ENCODE measurements around the gene NUMBL. TPM values are rescaled to one million over a fixed set of nuclear protein-coding genes. Genes with fewer than 3 reads are reported as not detected.

Gene NUMBL
- total RNA-seq (2014; rRNA removed): 14.5 and 21.4 TPM in 2 replicates
- Bru-seq, nascent RNA: percentile 54 among the genes with signal in this experiment
- percentile 64 among the genes with signal in this experiment for BruChase-seq, experiment 1, labeled RNA remaining after a 6-hour chase
- percentile 58 among the genes with signal in this experiment for BruChase-seq, experiment 2, labeled RNA remaining after a 2-hour chase
- long read RNA-seq, partial matches to known transcripts: 0 of 6 reads
- long read RNA-seq, other reads (novel, unspliced or antisense): 5 of 6 reads

DNA sequence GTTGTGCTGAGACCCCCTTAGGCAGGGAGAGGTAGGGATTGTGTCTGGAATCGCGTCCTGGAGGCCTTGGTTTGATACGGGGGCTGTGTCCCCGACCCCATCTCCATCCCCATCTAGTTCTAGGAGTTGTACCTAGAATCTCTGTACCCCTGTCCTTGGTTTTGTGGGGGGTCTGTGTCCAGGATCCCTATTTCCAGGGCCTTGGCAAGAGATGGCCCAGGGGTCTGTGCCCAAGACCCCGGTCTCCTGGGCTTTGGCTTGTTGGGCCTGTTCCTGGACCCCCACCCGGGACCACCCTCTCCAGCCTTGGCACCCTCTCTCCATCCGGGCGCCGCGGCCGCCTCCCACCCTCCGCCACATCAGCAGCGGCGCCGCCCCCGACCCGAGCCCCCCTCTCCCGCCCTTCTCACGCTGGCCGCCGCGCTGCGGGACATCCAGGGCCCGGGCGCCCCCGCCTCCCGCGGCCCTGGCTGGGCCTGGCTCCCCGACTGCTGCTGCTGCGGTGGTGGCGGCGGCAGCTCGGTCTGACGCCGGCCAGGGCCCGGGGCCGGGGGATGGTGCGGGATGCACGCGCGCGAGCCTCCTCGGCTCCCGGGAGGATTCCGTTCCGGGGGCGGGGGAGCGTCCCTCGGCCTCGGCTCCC, at the start of gene NUMBL:
Gene NUMBL, minus strand, starts transcription at position 602 of the 643 bp plus-strand sequence. Its CDS starts 168 bp downstream, at position 434.
- POLR2A ChIA-PET (ENCODE audit: unreplicated experiment): no interaction called here

DNA sequence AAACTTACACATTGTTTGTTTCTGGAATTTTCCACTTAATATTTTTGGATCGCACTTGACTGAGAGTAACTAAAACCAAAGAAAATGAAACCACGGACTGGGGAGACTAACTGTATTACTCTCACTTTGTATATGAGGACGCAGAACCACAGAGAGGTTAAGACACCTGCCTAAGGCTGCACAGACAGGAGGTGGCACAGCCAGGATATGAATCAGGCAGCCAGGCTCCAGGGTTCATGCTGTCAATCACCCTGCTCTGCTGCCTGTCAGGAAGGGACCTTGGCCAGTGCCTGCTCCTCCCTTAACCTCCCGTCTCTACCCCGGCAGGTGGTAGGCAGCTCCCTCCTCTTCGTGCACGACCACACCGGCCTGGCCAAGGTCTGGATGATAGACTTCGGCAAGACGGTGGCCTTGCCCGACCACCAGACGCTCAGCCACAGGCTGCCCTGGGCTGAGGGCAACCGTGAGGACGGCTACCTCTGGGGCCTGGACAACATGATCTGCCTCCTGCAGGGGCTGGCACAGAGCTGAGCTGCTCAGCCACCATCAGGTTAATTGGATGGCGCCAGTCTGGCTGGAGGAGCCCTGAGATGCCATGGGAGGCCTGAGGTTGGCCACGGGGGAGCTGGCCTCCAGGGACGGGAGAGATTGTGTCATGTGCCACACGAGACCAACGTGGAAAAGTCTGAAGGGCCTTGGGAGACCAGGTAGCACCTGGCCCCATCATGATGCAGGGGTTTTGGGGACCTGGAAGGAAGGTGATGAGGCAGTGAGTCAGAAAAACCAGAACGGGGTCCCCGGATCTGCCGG, 48.8 kb upstream of the NUMBL start:
- BruUV-seq (replicated peaks): no TSS peak
- no peaks in the 10 kb centered on the region for H3F3A ChIP-seq (ENCODE audit: low read length, unreplicated experiment)
- H3K4me1 ChIP-seq (ENCODE audit: insufficient read depth, low read length): no peaks in the 10 kb centered on the region
- no peak for DNase-seq
- TF ChIP-seq CTCF (conservative IDR thresholded peaks at IDR 0.05; ENCODE audit: low read depth, low read length) (no peak), EZH2phosphoT487 (IDR thresholded peaks at IDR 0.05; ENCODE audit: borderline replicate concordance, low read length) (no peak), EZH2 (IDR thresholded peaks at IDR 0.05; ENCODE audit: low read length, unreplicated experiment) (no peak)
- H3K4me2 ChIP-seq (ENCODE audit: low read length): no peak overlapping the region
- H3K27me3 ChIP-seq (ENCODE audit: low read length): no peaks in the 10 kb centered on the region
- no peak overlapping the region for H3K9ac ChIP-seq (ENCODE audit: low read length)
- intact Hi-C loops (cut with micrococcal nuclease): no loop called here
- no peaks in the 10 kb centered on the region for H4K20me1 ChIP-seq (ENCODE audit: low read length)
- ATAC-seq: no peak
- POLR2A ChIA-PET (ENCODE audit: unreplicated experiment): no interaction called here
- no peak overlapping the region for H3K27ac ChIP-seq (ENCODE audit: low read length)
- no peaks in the 10 kb centered on the region for H3K79me2 ChIP-seq (ENCODE audit: low read length)
- no peak overlapping the region for H3K4me3 ChIP-seq (ENCODE audit: low read length)
- H3K9me2 ChIP-seq (replicated peaks; ENCODE audit: low read length): no peaks in the 10 kb centered on the region
- H3K9me3 ChIP-seq (ENCODE audit: low read length): no peaks in the 10 kb centered on the region
- no peak overlapping the region for H2AFZ ChIP-seq (ENCODE audit: low read length)
- peaks cover 11% of the 10 kb centered on the region for H3K36me3 ChIP-seq (ENCODE audit: low read depth, low read length)
- CTCF ChIA-PET: no interaction called here

More for the DNA sequence above, at the start of gene NUMBL:
- Histone ChIP-seq H3K27me3 (ENCODE audit: low read length) (no peaks in the 10 kb centered on the region), H4K20me1 (ENCODE audit: low read length) (no peaks in the 10 kb centered on the region), H3K79me2 (ENCODE audit: low read length) (peaks cover 25% of the 10 kb centered on the region), H3K4me1 (ENCODE audit: insufficient read depth, low read length) (peaks cover 24% of the 10 kb centered on the region), H3K36me3 (ENCODE audit: low read depth, low read length) (no peaks in the 10 kb centered on the region), H3K4me3 (ENCODE audit: low read length) (peak within 1 kb of the TSS; percentile 81), H3K9me3 (ENCODE audit: low read length) (no peaks in the 10 kb centered on the region), H3K9me2 (replicated peaks; ENCODE audit: low read length) (no peaks in the 10 kb centered on the region), H3K4me2 (ENCODE audit: low read length) (peak within 1 kb of the TSS; percentile 98), H3F3A (ENCODE audit: low read length, unreplicated experiment) (no peaks in the 10 kb centered on the region), H3K9ac (ENCODE audit: low read length) (peak within 1 kb of the TSS; percentile 92), H2AFZ (ENCODE audit: low read length) (peak within 1 kb of the TSS; percentile 83), H3K27ac (ENCODE audit: low read length) (peak within 1 kb of the TSS; percentile 84)
- intact Hi-C loops (cut with micrococcal nuclease): no loop called here
- CTCF ChIA-PET: no interaction called here
- TF ChIP-seq EZH2 (IDR thresholded peaks at IDR 0.05; ENCODE audit: low read length, unreplicated experiment) (no peak), CTCF (conservative IDR thresholded peaks at IDR 0.05; ENCODE audit: low read depth, low read length) (no peak), EZH2phosphoT487 (IDR thresholded peaks at IDR 0.05; ENCODE audit: borderline replicate concordance, low read length) (no peak)
- DNase-seq: no peak
- BruUV-seq (replicated peaks): no TSS peak
- no peak; the same call in 1 of the 2 replicates for ATAC-seq

Measured in PC-3 (cell line).